Measurements from ENCODE around the gene CENPW. TPM values are rescaled to one million over a fixed set of nuclear protein-coding genes. Genes with fewer than 3 reads are reported as not detected.

CENPW gene
- total and polyA plus RNA-seq, 8 donors, result 3.0 to 46.6 (median 7.0) TPM; not detected in 3

GRCh38 chr6:126388104-126388598 is 48.2 kb downstream of the CENPW start:
- peak in 1 of 2 donors; percentile 16 for DNase-seq
- Histone ChIP-seq H3K27me3 (no peaks in the 10 kb centered on the region), H3K27ac (no peak overlapping the region), H3K9me3 (peaks cover 0 to 15% (median 11%) of the 10 kb centered on the region in 4 donors), H3K4me1 (no peaks in the 10 kb centered on the region), H3K36me3 (no peaks in the 10 kb centered on the region), H3K4me3 (no peak overlapping the region)
- intact Hi-C loops (cut with DNase I; ENCODE audit: low total_unique reads), result no loop called here
- TF ChIP-seq CTCF (IDR thresholded peaks at IDR 0.05), result no peak
- no peak for TF ChIP-seq POLR2AphosphoS5 (IDR thresholded peaks at IDR 0.05)
- TF ChIP-seq POLR2A (IDR thresholded peaks at IDR 0.05), result no peak
- no peak for TF ChIP-seq EP300 (IDR thresholded peaks at IDR 0.05)
- WGBS, 5 donors, result 70 to 79% (median 74%) methylated on average over 3 of the region's 3 CpGs

- DNase-seq, result no peak
- Histone ChIP-seq H3K27ac (no peak overlapping the region), H3K36me3 (no peaks in the 10 kb centered on the region), H3K4me3 (no peak overlapping the region), H3K4me1 (no peaks in the 10 kb centered on the region), H3K27me3 (no peaks in the 10 kb centered on the region), H3K9me3 (no peaks in the 10 kb centered on the region)
- TF ChIP-seq POLR2AphosphoS5 (IDR thresholded peaks at IDR 0.05) (no peak), EP300 (IDR thresholded peaks at IDR 0.05) (no peak), CTCF (IDR thresholded peaks at IDR 0.05) (no peak), POLR2A (IDR thresholded peaks at IDR 0.05) (no peak)
- 47 to 74% (median 65%) methylated on average over 2 of the region's 2 CpGs for WGBS, 5 donors
- intact Hi-C loops (cut with DNase I; ENCODE audit: low total_unique reads), result no loop called here
Observed at GRCh38 chr6:126396131-126396530, 56.2 kb downstream of the CENPW start.

All from stomach (tissue), 9 donors.